HG02588 (cell line): ENCODE data around the gene DLEC1.
A peak's percentile ranks its signal among the peaks of the same experiment; 100 is the strongest.
"Not testable (repeated sequence)": the region's sequence is repeated elsewhere in the genome, so short reads cannot be mapped to it uniquely, and the experiment has no call there.

Experiments
- ATAC-seq: cut with Tn5 transposase; IDR thresholded peaks from one replicate; pipeline ENCODE4 v1.9.1; 2021; ENCODE audit warnings: mild to moderate bottlenecking, moderate library complexity; ENCODE audit not compliant: unreplicated experiment

The DLEC1 gene

GRCh38 chr3:38151667-38152265 is 112.8 kb downstream of the DLEC1 start:
- ATAC-seq, result no peak

GRCh38 chr3:38152609-38153008 is 113.6 kb downstream of the DLEC1 start:
- no peak for ATAC-seq

GRCh38 chr3:38153221-38153620 is 114.2 kb downstream of the DLEC1 start:
- ATAC-seq, result no peak

GRCh38 chr3:38154033-38154494 is 115.1 kb downstream of the DLEC1 start:
- ATAC-seq, result no peak

GRCh38 chr3:38154625-38155255 is 115.7 kb downstream of the DLEC1 start:
- ATAC-seq, result no peak

- ATAC-seq, result no peak
These were observed 116.8 kb downstream of the DLEC1 start for GRCh38 chr3:38155825-38156224.

GRCh38 chr3:38157117-38157516 is 118.1 kb downstream of the DLEC1 start:
- ATAC-seq, result no peak

GRCh38 chr3:38157595-38157994 is 118.6 kb downstream of the DLEC1 start:
- ATAC-seq, result no peak

GRCh38 chr3:38158472-38158871 is 119.5 kb downstream of the DLEC1 start:
- no peak for ATAC-seq

- not testable (repeated sequence) for ATAC-seq
These were observed 121.7 kb downstream of the DLEC1 start for GRCh38 chr3:38160704-38161103.

- no peak for ATAC-seq
These were observed 124.3 kb downstream of the DLEC1 start for GRCh38 chr3:38163117-38163840.

GRCh38 chr3:38163841-38164642 is 125.0 kb downstream of the DLEC1 start:
- no peak for ATAC-seq

- no peak for ATAC-seq
These were observed 125.6 kb downstream of the DLEC1 start for GRCh38 chr3:38164643-38164951.

GRCh38 chr3:38164952-38165721 is 126.1 kb downstream of the DLEC1 start, which contains the start of gene OXSR1:
OXSR1 (plus strand) TSS chr3:38165537; CDS start chr3:38165877, 340 bp downstream.
- peak; percentile 87 for ATAC-seq

- no peak for ATAC-seq
These were observed 126.8 kb downstream of the DLEC1 start for GRCh38 chr3:38165722-38166387.

GRCh38 chr3:38167591-38167990 is 128.6 kb downstream of the DLEC1 start:
- ATAC-seq, result no peak

GRCh38 chr3:38168151-38169026 is 129.4 kb downstream of the DLEC1 start:
- no peak for ATAC-seq

GRCh38 chr3:38169027-38169317 is 130.0 kb downstream of the DLEC1 start:
- no peak for ATAC-seq

GRCh38 chr3:38170722-38171121 is 131.7 kb downstream of the DLEC1 start:
- ATAC-seq, result no peak
